Karpas-422 (cell line): ENCODE results near the gene STRIP1. TPM values are rescaled to one million over a fixed set of nuclear protein-coding genes. Genes with fewer than 3 reads are reported as not detected.

ENCODE experiments used
- DNase-seq: peaks from one replicate; pipeline ENCODE4 v3.0.0-alpha.2; 2015
- H2AFZ ChIP-seq: fragments of 200-600 bp; sonication (generic); 2 replicates; pipeline ENCODE4 v1.6.1; 2014; ENCODE audit warnings: antibody characterized with exemption, low read length, mixed read lengths
- H3K27ac ChIP-seq: fragments of 200-600 bp; sonication (generic); 2 replicates; pipeline ENCODE4 v1.5.1; 2014; ENCODE audit warnings: mild to moderate bottlenecking, low read length, moderate library complexity
- H3K27me3 ChIP-seq: fragments of 200-600 bp; sonication (generic); 2 replicates; pipeline ENCODE4 v1.6.1; 2014; ENCODE audit warnings: low read length, mixed read lengths
- H3K36me3 ChIP-seq: fragments of 200-600 bp; sonication (generic); 2 replicates; pipeline ENCODE4 v1.6.1; 2014; ENCODE audit warnings: low read length, mixed read lengths; ENCODE audit not compliant: insufficient read depth
- H3K4me1 ChIP-seq: fragments of 200-600 bp; sonication (generic); 2 replicates; pipeline ENCODE4 v1.6.1; 2014; ENCODE audit warnings: mild to moderate bottlenecking, low read length, mixed read lengths
- H3K4me2 ChIP-seq: fragments of 200-600 bp; sonication (generic); 2 replicates; pipeline ENCODE4 v1.6.1; 2014; ENCODE audit warnings: low read length, low read depth, mild to moderate bottlenecking; ENCODE audit not compliant: poor library complexity, severe bottlenecking
- H3K4me3 ChIP-seq: fragments of 200-600 bp; sonication (generic); 2 replicates; pipeline ENCODE4 v1.5.1; 2014; ENCODE audit warnings: mild to moderate bottlenecking, antibody characterized with exemption, low read length, mixed read lengths
- H3K79me2 ChIP-seq: fragments of 200-600 bp; sonication (generic); 2 replicates; pipeline ENCODE4 v1.6.1; 2014; ENCODE audit warnings: mild to moderate bottlenecking, low read length, mixed read lengths
- H3K9ac ChIP-seq: fragments of 200-600 bp; sonication (generic); 2 replicates; pipeline ENCODE4 v1.6.0; 2014; ENCODE audit warnings: low read length
- H3K9me2 ChIP-seq: fragments of 200-600 bp; sonication (generic), shearing (Covaris generic); replicated peaks from 2 replicates; pipeline ENCODE4 v1.6.0; 2014; ENCODE audit warnings: mild to moderate bottlenecking, low read length, moderate library complexity; ENCODE audit not compliant: insufficient read depth
- H3K9me3 ChIP-seq: fragments of 300-700, 200-600 bp; sonication (generic); 2 replicates; pipeline ENCODE4 v1.6.1; 2014; ENCODE audit warnings: low read length, mixed read lengths
- H4K20me1 ChIP-seq: fragments of 200-600 bp; sonication (generic); 2 replicates; pipeline ENCODE4 v1.6.1; 2014; ENCODE audit warnings: mild to moderate bottlenecking, antibody characterized with exemption, low read length, low read depth; ENCODE audit not compliant: insufficient read depth
- total RNA-seq: library from RNA; depleted of rRNA; stranded (reverse); fragments of >200 nt; shearing (Covaris generic); gene quantifications from 2 replicates; pipeline ENCODE4 v1.2.3, GENCODE V29; 2014; ENCODE audit warnings: low replicate concordance

The STRIP1 gene
- total RNA-seq, 1 experiment from 2014 or later: 35.3 TPM

- Histone ChIP-seq H2AFZ (peak overlapping the region; percentile 30), H3K36me3 (peaks cover 9% of the 10 kb centered on the region; the same call in 1 of the 2 replicates), H3K79me2 (peaks cover 32% of the 10 kb centered on the region), H4K20me1 (no peaks in the 10 kb centered on the region), H3K9me3 (no peaks in the 10 kb centered on the region), H3K4me2 (peak overlapping the region; percentile 84), H3K27ac (peak overlapping the region; percentile 60; the same call in 1 of the 2 replicates), H3K9me2 (no peaks in the 10 kb centered on the region), H3K27me3 (no peaks in the 10 kb centered on the region), H3K4me3 (peak overlapping the region; percentile 96; the same call in 1 of the 2 replicates), H3K9ac (no peak overlapping the region; the same call in 1 of the 2 replicates), H3K4me1 (peaks cover 29% of the 10 kb centered on the region)
- DNase-seq: no peak
These were observed 1.0 kb upstream of the STRIP1 start for GRCh38 chr1:110033421-110033820.

GRCh38 chr1:110034040-110034450, 379 bp upstream of the STRIP1 start:
- peak overlapping the region; percentile 60 for H3K27ac ChIP-seq
- H4K20me1 ChIP-seq: no peaks in the 10 kb centered on the region
- peak overlapping the region; percentile 86 for H2AFZ ChIP-seq
- no peak for DNase-seq
- H3K4me1 ChIP-seq: peaks cover 29% of the 10 kb centered on the region
- peak overlapping the region; percentile 96 for H3K4me3 ChIP-seq
- peaks cover 32% of the 10 kb centered on the region for H3K79me2 ChIP-seq
- H3K27me3 ChIP-seq: no peaks in the 10 kb centered on the region
- peaks cover 14% of the 10 kb centered on the region; the same call in 1 of the 2 replicates for H3K36me3 ChIP-seq
- peak overlapping the region; percentile 84 for H3K4me2 ChIP-seq
- H3K9ac ChIP-seq: peak overlapping the region; percentile 99
- no peaks in the 10 kb centered on the region for H3K9me3 ChIP-seq
- no peaks in the 10 kb centered on the region for H3K9me2 ChIP-seq

GRCh38 chr1:110035236-110035752, 870 bp downstream of the STRIP1 start:
- H3K4me2 ChIP-seq: peak overlapping the region; percentile 84
- no peaks in the 10 kb centered on the region for H3K9me2 ChIP-seq
- H3K4me3 ChIP-seq: peak overlapping the region; percentile 96
- H3K36me3 ChIP-seq: peaks cover 14% of the 10 kb centered on the region; the same call in 1 of the 2 replicates
- no peaks in the 10 kb centered on the region for H3K9me3 ChIP-seq
- H3K9ac ChIP-seq: peak overlapping the region; percentile 99
- peak; percentile 47 for DNase-seq
- H3K27ac ChIP-seq: peak overlapping the region; percentile 76
- peaks cover 29% of the 10 kb centered on the region for H3K4me1 ChIP-seq
- no peaks in the 10 kb centered on the region for H4K20me1 ChIP-seq
- peaks cover 32% of the 10 kb centered on the region for H3K79me2 ChIP-seq
- no peaks in the 10 kb centered on the region for H3K27me3 ChIP-seq
- H2AFZ ChIP-seq: peak overlapping the region; percentile 77; the same call in 1 of the 2 replicates

- no peaks in the 10 kb centered on the region for H3K27me3 ChIP-seq
- peaks cover 34% of the 10 kb centered on the region; the same call in 1 of the 2 replicates for H3K36me3 ChIP-seq
- no peak overlapping the region for H3K4me3 ChIP-seq
- peaks cover 17% of the 10 kb centered on the region for H3K4me1 ChIP-seq
- no peaks in the 10 kb centered on the region for H4K20me1 ChIP-seq
- no peak overlapping the region for H3K27ac ChIP-seq
- DNase-seq: no peak
- H3K4me2 ChIP-seq: no peak overlapping the region
- H3K9ac ChIP-seq: no peak overlapping the region
- no peak overlapping the region for H2AFZ ChIP-seq
- H3K9me3 ChIP-seq: no peaks in the 10 kb centered on the region
- peaks cover 32% of the 10 kb centered on the region for H3K79me2 ChIP-seq
- no peaks in the 10 kb centered on the region for H3K9me2 ChIP-seq
These were observed 3.8 kb downstream of the STRIP1 start for GRCh38 chr1:110038271-110038670.

DNA sequence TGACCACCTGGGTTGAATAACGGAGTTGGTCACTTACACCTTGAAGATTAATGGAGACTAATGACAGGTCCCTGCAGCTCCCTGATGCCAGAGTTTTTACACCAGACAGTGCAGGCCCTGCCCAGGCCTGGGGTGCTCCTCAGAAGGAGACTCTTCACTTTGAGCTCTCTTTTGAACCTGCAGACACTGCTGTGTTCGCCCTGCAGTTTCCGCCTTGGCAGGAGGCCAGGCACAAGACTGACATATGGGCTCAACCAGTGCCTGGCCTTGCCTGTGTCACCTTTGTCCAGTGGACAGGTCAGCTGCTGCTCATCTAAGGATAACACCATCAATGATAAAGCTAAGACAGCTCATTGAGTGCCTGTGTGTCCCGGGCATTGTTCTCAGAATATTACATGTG, 5.2 kb downstream of the STRIP1 start:
- peaks cover 10% of the 10 kb centered on the region for H3K4me1 ChIP-seq
- no peak for DNase-seq
- H3K27me3 ChIP-seq: no peaks in the 10 kb centered on the region
- H3K27ac ChIP-seq: no peak overlapping the region
- H3K79me2 ChIP-seq: peaks cover 30% of the 10 kb centered on the region
- peaks cover 44% of the 10 kb centered on the region; the same call in 1 of the 2 replicates for H3K36me3 ChIP-seq
- no peak overlapping the region for H3K4me2 ChIP-seq
- no peaks in the 10 kb centered on the region for H3K9me2 ChIP-seq
- H3K9me3 ChIP-seq: no peaks in the 10 kb centered on the region
- H3K9ac ChIP-seq: no peak overlapping the region
- no peak overlapping the region for H2AFZ ChIP-seq
- no peaks in the 10 kb centered on the region for H4K20me1 ChIP-seq
- no peak overlapping the region for H3K4me3 ChIP-seq

DNA sequence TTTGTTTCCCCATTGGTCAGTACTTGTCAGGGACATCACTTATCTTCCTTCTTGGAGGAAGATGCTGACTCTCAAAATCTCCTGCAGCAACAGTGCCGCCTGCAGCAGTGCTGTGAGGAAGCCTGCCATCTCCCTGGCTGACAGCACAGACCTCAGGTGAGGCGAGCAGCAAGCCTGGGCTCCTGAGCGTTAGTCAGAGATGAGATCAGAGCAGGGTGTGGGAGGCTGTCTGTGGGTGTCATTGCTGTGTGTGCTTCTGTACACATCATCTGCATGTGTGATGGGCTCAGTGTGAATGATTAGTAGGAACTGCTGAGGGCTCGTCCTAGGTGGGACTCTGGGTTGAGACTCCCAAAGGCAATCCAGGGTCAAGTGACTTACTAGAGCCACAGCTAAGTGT, 6.1 kb downstream of the STRIP1 start:
- no peaks in the 10 kb centered on the region for H3K9me3 ChIP-seq
- H3K27ac ChIP-seq: no peak overlapping the region
- H2AFZ ChIP-seq: no peak overlapping the region
- no peaks in the 10 kb centered on the region for H4K20me1 ChIP-seq
- no peak overlapping the region for H3K4me2 ChIP-seq
- no peak overlapping the region for H3K9ac ChIP-seq
- H3K79me2 ChIP-seq: peaks cover 21% of the 10 kb centered on the region
- no peak overlapping the region for H3K4me3 ChIP-seq
- H3K9me2 ChIP-seq: no peaks in the 10 kb centered on the region
- peaks cover 8% of the 10 kb centered on the region for H3K4me1 ChIP-seq
- H3K27me3 ChIP-seq: no peaks in the 10 kb centered on the region
- DNase-seq: no peak
- peaks cover 52% of the 10 kb centered on the region; the same call in 1 of the 2 replicates for H3K36me3 ChIP-seq

- H3K27ac ChIP-seq: no peak overlapping the region
- H3K9me3 ChIP-seq: no peaks in the 10 kb centered on the region
- H3K27me3 ChIP-seq: no peaks in the 10 kb centered on the region
- no peak overlapping the region for H2AFZ ChIP-seq
- no peaks in the 10 kb centered on the region for H4K20me1 ChIP-seq
- H3K9ac ChIP-seq: no peak overlapping the region
- no peaks in the 10 kb centered on the region for H3K4me1 ChIP-seq
- H3K36me3 ChIP-seq: peaks cover 63% of the 10 kb centered on the region; the same call in 1 of the 2 replicates
- DNase-seq: no peak
- no peaks in the 10 kb centered on the region; the same call in 1 of the 2 replicates for H3K79me2 ChIP-seq
- H3K4me2 ChIP-seq: no peak overlapping the region
- no peaks in the 10 kb centered on the region for H3K9me2 ChIP-seq
- H3K4me3 ChIP-seq: no peak overlapping the region
These were observed 8.6 kb downstream of the STRIP1 start for GRCh38 chr1:110043016-110043415.

GRCh38 chr1:110047463-110047862, 13.0 kb downstream of the STRIP1 start:
- no peaks in the 10 kb centered on the region for H4K20me1 ChIP-seq
- no peak overlapping the region for H3K4me3 ChIP-seq
- H3K27ac ChIP-seq: no peak overlapping the region
- no peak for DNase-seq
- no peaks in the 10 kb centered on the region for H3K4me1 ChIP-seq
- H3K9ac ChIP-seq: no peak overlapping the region
- no peak overlapping the region for H2AFZ ChIP-seq
- peaks cover 44% of the 10 kb centered on the region; the same call in 1 of the 2 replicates for H3K36me3 ChIP-seq
- no peaks in the 10 kb centered on the region for H3K9me2 ChIP-seq
- no peaks in the 10 kb centered on the region for H3K27me3 ChIP-seq
- no peaks in the 10 kb centered on the region for H3K9me3 ChIP-seq
- no peaks in the 10 kb centered on the region for H3K79me2 ChIP-seq
- no peak overlapping the region for H3K4me2 ChIP-seq
